GM19463 (cell line): ENCODE data around the gene RBM38.

Experiments used
- ATAC-seq: cut with Tn5 transposase; IDR thresholded peaks from one replicate; pipeline ENCODE4 v1.9.1; 2021; ENCODE audit warnings: mild to moderate bottlenecking, moderate library complexity; ENCODE audit not compliant: unreplicated experiment

RBM38 gene

GRCh38 chr20:57449398-57450354 is 58.5 kb downstream of the RBM38 start:
- no peak for ATAC-seq

- ATAC-seq: peak; percentile 81
Measured at GRCh38 chr20:57450419-57450818, 59.2 kb downstream of the RBM38 start.

GRCh38 chr20:57450931-57451330 is 59.7 kb downstream of the RBM38 start:
- ATAC-seq: peak; percentile 33

- no peak for ATAC-seq
Measured at GRCh38 chr20:57451431-57451794, 60.2 kb downstream of the RBM38 start.

- ATAC-seq: no peak
Measured at GRCh38 chr20:57451795-57452661, 60.8 kb downstream of the RBM38 start.

- no peak for ATAC-seq
Measured at GRCh38 chr20:57455386-57455785, 64.2 kb downstream of the RBM38 start.

GRCh38 chr20:57456116-57456515 is 64.9 kb downstream of the RBM38 start:
- no peak for ATAC-seq

- no peak for ATAC-seq
Measured at GRCh38 chr20:57457243-57458095, 66.3 kb downstream of the RBM38 start.

GRCh38 chr20:57458400-57459160 is 67.4 kb downstream of the RBM38 start:
- no peak for ATAC-seq
